ENCODE results near the gene ZBTB42. TPM values are rescaled to one million over a fixed set of nuclear protein-coding genes. Genes with fewer than 3 reads are reported as not detected.
"Not testable (repeated sequence)": the region's sequence is repeated elsewhere in the genome, so short reads cannot be mapped to it uniquely, and the experiment has no call there.

Gene ZBTB42
- total RNA-seq, 1 donor from 2014 or later = 23.5 TPM

- TF ChIP-seq, protein P1, sequence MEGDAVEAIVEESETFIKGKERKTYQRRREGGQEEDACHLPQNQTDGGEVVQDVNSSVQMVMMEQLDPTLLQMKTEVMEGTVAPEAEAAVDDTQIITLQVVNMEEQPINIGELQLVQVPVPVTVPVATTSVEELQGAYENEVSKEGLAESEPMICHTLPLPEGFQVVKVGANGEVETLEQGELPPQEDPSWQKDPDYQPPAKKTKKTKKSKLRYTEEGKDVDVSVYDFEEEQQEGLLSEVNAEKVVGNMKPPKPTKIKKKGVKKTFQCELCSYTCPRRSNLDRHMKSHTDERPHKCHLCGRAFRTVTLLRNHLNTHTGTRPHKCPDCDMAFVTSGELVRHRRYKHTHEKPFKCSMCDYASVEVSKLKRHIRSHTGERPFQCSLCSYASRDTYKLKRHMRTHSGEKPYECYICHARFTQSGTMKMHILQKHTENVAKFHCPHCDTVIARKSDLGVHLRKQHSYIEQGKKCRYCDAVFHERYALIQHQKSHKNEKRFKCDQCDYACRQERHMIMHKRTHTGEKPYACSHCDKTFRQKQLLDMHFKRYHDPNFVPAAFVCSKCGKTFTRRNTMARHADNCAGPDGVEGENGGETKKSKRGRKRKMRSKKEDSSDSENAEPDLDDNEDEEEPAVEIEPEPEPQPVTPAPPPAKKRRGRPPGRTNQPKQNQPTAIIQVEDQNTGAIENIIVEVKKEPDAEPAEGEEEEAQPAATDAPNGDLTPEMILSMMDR (IDR thresholded peaks at IDR 0.05) = peak; percentile 56 to 83 (median 79)
- Histone ChIP-seq H3K27ac (peak overlapping the region; percentile 7 to 59), H3K36me3 (no peaks in the 10 kb centered on the region), H3K27me3 (no peaks in the 10 kb centered on the region), H3K4me1 (peaks cover 8 to 12% of the 10 kb centered on the region in 2 donors), H3K9me3 (no peaks in the 10 kb centered on the region), H3K4me3 (peak overlapping the region; percentile 63 to 92)
- peak; percentile 54 to 94 for DNase-seq (ENCODE audit: low spot score in 2 of 2)
- intact Hi-C loops (cut with DNase I) = loop anchor here (1.0 to 5.0 kb wide), 3 partner anchors 26 to 146 kb away; no protein-coding TSS in a partner anchor
Observed at GRCh38 chr14:104826189-104826860, 25.4 kb downstream of the ZBTB42 start.

- Histone ChIP-seq H3K9me3 (no peaks in the 10 kb centered on the region), H3K4me1 (peaks cover 8 to 12% of the 10 kb centered on the region in 2 donors), H3K27ac (no peak overlapping the region), H3K27me3 (no peaks in the 10 kb centered on the region), H3K4me3 (peak overlapping the region; percentile 63 to 92), H3K36me3 (no peaks in the 10 kb centered on the region)
- no peak for DNase-seq (ENCODE audit: low spot score in 2 of 2)
- TF ChIP-seq, protein P1 (IDR thresholded peaks at IDR 0.05) = no peak
- intact Hi-C loops (cut with DNase I) = loop anchor here (1.0 to 5.0 kb wide), 3 partner anchors 27 to 145 kb away; no protein-coding TSS in a partner anchor
Observed at GRCh38 chr14:104826861-104827176, 25.9 kb downstream of the ZBTB42 start.

DNA sequence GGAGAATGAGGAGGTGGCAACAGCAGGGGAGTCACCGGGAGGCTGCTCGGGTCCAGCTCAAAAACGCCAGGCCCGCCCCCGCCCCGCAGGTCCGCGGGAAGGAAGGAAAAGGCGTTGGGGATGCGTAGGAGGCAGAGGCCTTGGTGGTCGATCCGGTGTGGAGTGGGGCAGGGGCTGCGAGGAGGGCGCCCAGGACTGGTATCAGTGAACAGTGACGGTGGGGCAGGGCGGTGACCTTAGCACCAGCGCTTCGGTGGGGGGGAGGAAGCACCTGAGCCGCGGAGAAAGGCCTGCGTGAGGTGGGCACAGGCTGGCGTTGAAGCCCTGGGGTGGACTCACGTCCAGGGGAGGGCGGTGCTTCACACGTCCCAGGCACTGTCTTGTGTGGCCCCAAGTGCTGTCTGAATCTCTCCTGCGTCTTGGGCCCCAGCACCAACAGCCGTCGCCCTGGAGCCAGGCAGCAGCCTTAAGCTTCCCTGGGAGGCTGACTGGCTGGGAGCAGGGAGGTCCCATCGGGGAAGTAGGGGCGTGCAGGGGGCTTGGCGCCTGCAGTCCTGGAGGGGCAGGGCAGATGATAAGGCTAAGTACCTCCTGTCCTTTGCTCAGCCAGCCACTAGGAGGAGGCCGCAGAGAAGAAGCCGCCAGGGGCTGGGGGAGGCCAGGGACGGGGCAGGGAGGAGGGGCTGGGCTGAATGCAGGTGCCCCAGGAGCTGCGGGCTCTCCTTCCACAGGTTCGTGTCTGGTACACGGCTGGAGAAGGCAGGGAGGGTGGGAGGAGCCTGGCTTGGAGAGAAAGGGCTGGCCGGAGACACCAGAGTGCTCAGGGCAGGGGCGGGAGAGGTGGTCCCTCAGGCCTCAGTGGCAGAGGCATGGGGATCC lies 26.5 kb downstream of the ZBTB42 start:
- TF ChIP-seq, protein P1 (IDR thresholded peaks at IDR 0.05) = peak; percentile 10 to 32 (median 19)
- peak overlapping the region; percentile 63 to 92 for H3K4me3 ChIP-seq
- intact Hi-C loops (cut with DNase I) = loop anchor here (5.0 kb wide), 1 partner anchor 145 kb away; no protein-coding TSS in a partner anchor
- peaks cover 8 to 12% of the 10 kb centered on the region in 2 donors for H3K4me1 ChIP-seq
- H3K36me3 ChIP-seq = no peaks in the 10 kb centered on the region
- H3K27me3 ChIP-seq = no peaks in the 10 kb centered on the region
- DNase-seq (ENCODE audit: low spot score in 2 of 2) = peak in 1 of 2 donors; percentile 65
- H3K9me3 ChIP-seq = no peaks in the 10 kb centered on the region
- H3K27ac ChIP-seq = no peak overlapping the region

DNA sequence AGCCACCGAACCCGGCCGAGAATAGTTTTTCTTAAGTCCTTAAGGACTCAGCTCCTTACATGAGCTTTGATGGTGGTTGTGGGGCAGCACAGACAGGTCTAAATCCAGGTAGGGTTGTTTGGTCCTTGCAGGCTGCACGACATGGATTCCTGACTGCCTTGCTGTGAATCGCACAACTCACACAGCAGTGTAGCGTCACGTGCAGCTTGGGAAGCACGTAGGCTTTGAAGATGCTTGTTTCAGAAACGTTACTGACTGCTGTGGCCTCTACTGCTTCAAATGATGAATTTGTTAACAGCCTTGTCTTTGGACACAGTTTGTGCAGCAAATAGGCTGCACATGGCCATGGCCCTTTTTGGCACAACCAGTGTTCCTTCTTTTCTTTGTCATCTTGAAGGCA lies 29.9 kb downstream of the ZBTB42 start:
- H3K9me3 ChIP-seq = no peaks in the 10 kb centered on the region
- no peak overlapping the region for H3K4me3 ChIP-seq
- intact Hi-C loops (cut with DNase I) = no loop called here
- DNase-seq (ENCODE audit: low spot score in 2 of 2) = no peak
- no peaks in the 10 kb centered on the region for H3K36me3 ChIP-seq
- peaks cover 8 to 12% of the 10 kb centered on the region in 2 donors for H3K4me1 ChIP-seq
- no peaks in the 10 kb centered on the region for H3K27me3 ChIP-seq
- H3K27ac ChIP-seq = no peak overlapping the region
- TF ChIP-seq, protein P1 (IDR thresholded peaks at IDR 0.05) = no peak

- DNase-seq (ENCODE audit: low spot score in 2 of 2) = peak in 1 of 2 donors; percentile 44
- intact Hi-C loops (cut with DNase I); H3K9me3 ChIP-seq; H3K4me3 ChIP-seq; H3K36me3 ChIP-seq; H3K4me1 ChIP-seq; H3K27me3 ChIP-seq; H3K27ac ChIP-seq: not testable (repeated sequence)
Observed at GRCh38 chr14:104836171-104836935, 35.5 kb downstream of the ZBTB42 start.
